OCI-LY3 (cell line): ENCODE measurements around the gene NLRX1.
"Not testable (repeated sequence)": the region's sequence is repeated elsewhere in the genome, so short reads cannot be mapped to it uniquely, and the experiment has no call there.

Source experiments
- EZH2phosphoT487 ChIP-seq: fragments of 200-600 bp; shearing (Covaris generic); IDR thresholded peaks from 2 replicates; pipeline ENCODE4 v1.6.1; 2018; ENCODE audit warnings: antibody characterized with exemption, mixed run types, low read depth
- TF ChIP-seq, protein P1 (sequence below): fragments of 200-600, 300-600 bp; sonication (generic); IDR thresholded peaks from 2 replicates; pipeline ENCODE4 v1.5.1; 2014; ENCODE audit warnings: antibody characterized with exemption, low read length, low read depth

DNA sequence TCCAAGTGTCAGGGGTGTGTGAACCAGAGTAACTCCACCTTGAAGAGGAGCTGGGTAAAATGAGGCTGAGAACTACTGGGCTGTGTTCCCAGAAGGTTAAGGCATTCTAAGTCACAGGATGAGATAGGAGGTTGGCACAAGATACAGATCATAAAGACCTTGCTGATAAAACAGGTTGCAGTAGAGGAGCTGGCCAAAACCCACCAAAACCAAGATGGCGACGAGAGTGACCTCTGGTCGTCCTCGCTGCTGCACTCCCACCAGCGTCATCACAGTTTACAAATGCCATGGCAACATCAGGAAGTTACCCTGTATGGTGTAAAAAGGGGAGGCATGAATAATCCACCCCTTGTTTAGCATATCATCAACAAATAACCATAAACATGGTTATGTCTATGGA lies 32.7 kb downstream of the NLRX1 start:
- not testable (repeated sequence) for TF ChIP-seq EZH2phosphoT487
- TF ChIP-seq, protein P1, sequence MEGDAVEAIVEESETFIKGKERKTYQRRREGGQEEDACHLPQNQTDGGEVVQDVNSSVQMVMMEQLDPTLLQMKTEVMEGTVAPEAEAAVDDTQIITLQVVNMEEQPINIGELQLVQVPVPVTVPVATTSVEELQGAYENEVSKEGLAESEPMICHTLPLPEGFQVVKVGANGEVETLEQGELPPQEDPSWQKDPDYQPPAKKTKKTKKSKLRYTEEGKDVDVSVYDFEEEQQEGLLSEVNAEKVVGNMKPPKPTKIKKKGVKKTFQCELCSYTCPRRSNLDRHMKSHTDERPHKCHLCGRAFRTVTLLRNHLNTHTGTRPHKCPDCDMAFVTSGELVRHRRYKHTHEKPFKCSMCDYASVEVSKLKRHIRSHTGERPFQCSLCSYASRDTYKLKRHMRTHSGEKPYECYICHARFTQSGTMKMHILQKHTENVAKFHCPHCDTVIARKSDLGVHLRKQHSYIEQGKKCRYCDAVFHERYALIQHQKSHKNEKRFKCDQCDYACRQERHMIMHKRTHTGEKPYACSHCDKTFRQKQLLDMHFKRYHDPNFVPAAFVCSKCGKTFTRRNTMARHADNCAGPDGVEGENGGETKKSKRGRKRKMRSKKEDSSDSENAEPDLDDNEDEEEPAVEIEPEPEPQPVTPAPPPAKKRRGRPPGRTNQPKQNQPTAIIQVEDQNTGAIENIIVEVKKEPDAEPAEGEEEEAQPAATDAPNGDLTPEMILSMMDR, result not testable (repeated sequence)
